Nucleus accumbens (tissue), 56 donors: Measurements from ENCODE around the gene NHLRC1.

Experiments used
- DNase-seq, 56 donors: peaks; one replicate each; lab custom pipeline; 2025; lab: John Stamatoyannopoulos, UW

The NHLRC1 gene

GRCh38 chr6:18090349-18090786, 32.1 kb downstream of the NHLRC1 start:
- DNase-seq = no peak

- DNase-seq = no peak
These were observed 33.8 kb downstream of the NHLRC1 start for GRCh38 chr6:18088419-18089296.

- no peak for DNase-seq
These were observed 34.9 kb downstream of the NHLRC1 start for GRCh38 chr6:18087396-18088165.

- DNase-seq = no peak
These were observed 41.3 kb downstream of the NHLRC1 start for GRCh38 chr6:18081025-18081668.

GRCh38 chr6:18080544-18080943, 41.9 kb downstream of the NHLRC1 start:
- no peak for DNase-seq

- no peak for DNase-seq
These were observed 43.6 kb downstream of the NHLRC1 start for GRCh38 chr6:18078866-18079265.

GRCh38 chr6:18076231-18076630, 46.2 kb downstream of the NHLRC1 start:
- no peak for DNase-seq

- no peak for DNase-seq
These were observed 49.6 kb downstream of the NHLRC1 start for GRCh38 chr6:18072841-18073240.

- DNase-seq = no peak
These were observed 52.0 kb downstream of the NHLRC1 start for GRCh38 chr6:18070486-18070885.
